BJ (cell line): ENCODE measurements around the gene RBMS3. TPM values are rescaled to one million over a fixed set of nuclear protein-coding genes. Genes with fewer than 3 reads are reported as not detected.

ENCODE experiments used
- CTCF ChIA-PET: fragments of 350-600 bp; formaldehyde crosslinking; extraction: SDS; loops from one replicate; lab custom pipeline; 2021; ENCODE audit warnings: antibody characterized with exemption, inconsistent platforms; lab: Yijun Ruan, JAX
- POLR2A ChIA-PET: fragments of 300-600 bp; sonication (Branson Sonifier 250); formaldehyde crosslinking; extraction: SDS; loops from one replicate; lab custom pipeline; 2021; ENCODE audit warnings: antibody characterized with exemption; lab: Charles Lee
- DNase-seq: peaks from one replicate; pipeline ENCODE4 v3.0.0-alpha.2; 2011; ENCODE audit warnings: low read depth
- H3K27me3 ChIP-seq: 2 replicates; pipeline ENCODE4 v1.6.0; 2011; ENCODE audit warnings: low read length; ENCODE audit not compliant: control insufficient read depth, insufficient read depth
- H3K36me3 ChIP-seq: 2 replicates; pipeline ENCODE4 v1.5.1; 2011; ENCODE audit warnings: low read length; ENCODE audit not compliant: control insufficient read depth, insufficient read depth
- H3K4me3 ChIP-seq: 2 replicates; pipeline ENCODE4 v1.5.1; 2011; ENCODE audit warnings: low read depth, mild to moderate bottlenecking, control low read depth, low read length
- polyA plus RNA-seq: library from polyadenylated mRNA; depleted of rRNA; stranded (reverse); fragments of >200 nt; gene quantifications from 2 replicates; pipeline ENCODE4 v1.2.3, GENCODE V29; 2011
- TF ChIP-seq, protein P1 (sequence below): IDR thresholded peaks from 2 replicates; pipeline ENCODE4 v1.5.1; 2011; ENCODE audit warnings: low read depth, mild to moderate bottlenecking, control low read depth, inconsistent platforms, low read length, moderate library complexity; ENCODE audit not compliant: insufficient read depth

The RBMS3 gene
- polyA plus RNA-seq, 1 experiment, result 14.5 TPM

DNA sequence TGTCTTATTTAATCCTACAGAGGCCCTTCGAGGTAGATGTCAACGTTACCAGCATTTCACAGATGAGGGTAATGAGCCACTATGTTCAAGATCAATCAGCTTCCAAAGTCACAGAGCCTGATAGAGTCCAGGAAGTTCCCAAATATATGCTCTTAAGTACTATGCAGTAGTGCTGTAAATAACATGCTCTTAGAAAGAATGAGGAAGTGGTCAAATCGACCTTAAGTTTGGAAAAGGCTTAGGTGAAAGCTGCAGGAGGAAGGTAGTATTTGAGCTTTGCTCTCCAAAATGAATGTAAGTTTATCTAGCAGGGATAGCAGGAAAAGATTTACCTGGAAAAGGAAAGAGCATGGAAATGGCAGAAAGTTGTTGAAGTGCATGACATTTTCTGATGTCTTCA, 234.0 kb downstream of the RBMS3 start:
- ChIA-PET POLR2A (no interaction called here), CTCF (interaction anchor here (1.1 to 1.4 kb wide), 2 partner anchors 11 to 28 kb away, joined by 3 to 4 read pairs; no protein-coding TSS in a partner anchor)
- TF ChIP-seq, protein P1, sequence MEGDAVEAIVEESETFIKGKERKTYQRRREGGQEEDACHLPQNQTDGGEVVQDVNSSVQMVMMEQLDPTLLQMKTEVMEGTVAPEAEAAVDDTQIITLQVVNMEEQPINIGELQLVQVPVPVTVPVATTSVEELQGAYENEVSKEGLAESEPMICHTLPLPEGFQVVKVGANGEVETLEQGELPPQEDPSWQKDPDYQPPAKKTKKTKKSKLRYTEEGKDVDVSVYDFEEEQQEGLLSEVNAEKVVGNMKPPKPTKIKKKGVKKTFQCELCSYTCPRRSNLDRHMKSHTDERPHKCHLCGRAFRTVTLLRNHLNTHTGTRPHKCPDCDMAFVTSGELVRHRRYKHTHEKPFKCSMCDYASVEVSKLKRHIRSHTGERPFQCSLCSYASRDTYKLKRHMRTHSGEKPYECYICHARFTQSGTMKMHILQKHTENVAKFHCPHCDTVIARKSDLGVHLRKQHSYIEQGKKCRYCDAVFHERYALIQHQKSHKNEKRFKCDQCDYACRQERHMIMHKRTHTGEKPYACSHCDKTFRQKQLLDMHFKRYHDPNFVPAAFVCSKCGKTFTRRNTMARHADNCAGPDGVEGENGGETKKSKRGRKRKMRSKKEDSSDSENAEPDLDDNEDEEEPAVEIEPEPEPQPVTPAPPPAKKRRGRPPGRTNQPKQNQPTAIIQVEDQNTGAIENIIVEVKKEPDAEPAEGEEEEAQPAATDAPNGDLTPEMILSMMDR, result no peak
- Histone ChIP-seq H3K27me3 (no peaks in the 10 kb centered on the region), H3K4me3 (no peak overlapping the region), H3K36me3 (no peaks in the 10 kb centered on the region)
- no peak for DNase-seq

- ChIA-PET CTCF (interaction anchor here (1.1 to 1.4 kb wide), 2 partner anchors 11 to 28 kb away, joined by 3 to 4 read pairs; no protein-coding TSS in a partner anchor), POLR2A (no interaction called here)
- TF ChIP-seq, protein P1, result no peak
- Histone ChIP-seq H3K36me3 (no peaks in the 10 kb centered on the region), H3K27me3 (no peaks in the 10 kb centered on the region), H3K4me3 (no peak overlapping the region)
- DNase-seq, result no peak
These were observed 234.6 kb downstream of the RBMS3 start for GRCh38 chr3:29515451-29515850.

DNA sequence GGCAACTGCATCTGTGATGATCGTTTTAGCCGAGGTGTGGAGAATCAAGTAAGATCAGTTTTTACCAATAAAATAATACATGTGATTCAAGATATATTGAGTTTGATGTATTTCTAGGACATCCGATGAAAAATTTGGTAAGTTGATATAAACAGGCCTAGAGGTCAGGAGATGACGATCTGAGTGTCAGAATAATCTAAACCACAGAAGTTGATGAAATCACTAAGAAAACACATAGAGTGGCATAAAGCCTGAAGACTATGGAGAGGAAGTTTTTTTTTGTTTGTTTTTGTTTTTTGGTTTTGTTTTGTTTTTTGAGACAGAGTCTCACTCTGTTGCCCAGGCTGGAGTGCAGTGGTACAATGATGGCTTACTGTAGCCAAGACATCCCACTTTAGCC, 235.3 kb downstream of the RBMS3 start:
- ChIA-PET POLR2A (no interaction called here), CTCF (interaction anchor here (1.4 kb wide), 1 partner anchor 29 kb away, joined by 4 read pairs; no protein-coding TSS in a partner anchor)
- Histone ChIP-seq H3K36me3 (no peaks in the 10 kb centered on the region), H3K27me3 (no peaks in the 10 kb centered on the region), H3K4me3 (no peak overlapping the region)
- TF ChIP-seq, protein P1, result no peak
- no peak for DNase-seq

DNA sequence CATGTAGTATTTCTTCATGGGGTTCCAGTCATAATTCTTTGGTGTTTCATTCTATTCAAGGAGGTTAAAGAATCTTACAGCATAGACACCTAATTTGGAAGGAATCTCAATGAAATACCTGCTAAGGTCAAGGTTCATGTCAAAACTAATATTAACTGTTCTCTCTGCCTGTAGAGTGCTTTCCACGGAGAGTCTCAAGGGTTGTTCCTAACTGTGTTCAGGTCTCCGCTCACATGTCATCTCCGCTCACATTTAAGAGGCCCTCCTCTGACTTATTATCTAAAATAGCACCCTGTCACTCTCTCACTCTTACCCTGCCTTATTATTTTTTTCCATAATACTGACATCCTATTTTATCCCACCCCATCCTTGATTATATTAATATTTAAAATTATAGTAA, 239.9 kb downstream of the RBMS3 start:
- Histone ChIP-seq H3K4me3 (no peak overlapping the region), H3K27me3 (no peaks in the 10 kb centered on the region), H3K36me3 (no peaks in the 10 kb centered on the region; the same call in 1 of the 2 replicates)
- no peak for DNase-seq
- TF ChIP-seq, protein P1, result no peak
- POLR2A ChIA-PET, result no interaction called here
- CTCF ChIA-PET, result no interaction called here

DNA sequence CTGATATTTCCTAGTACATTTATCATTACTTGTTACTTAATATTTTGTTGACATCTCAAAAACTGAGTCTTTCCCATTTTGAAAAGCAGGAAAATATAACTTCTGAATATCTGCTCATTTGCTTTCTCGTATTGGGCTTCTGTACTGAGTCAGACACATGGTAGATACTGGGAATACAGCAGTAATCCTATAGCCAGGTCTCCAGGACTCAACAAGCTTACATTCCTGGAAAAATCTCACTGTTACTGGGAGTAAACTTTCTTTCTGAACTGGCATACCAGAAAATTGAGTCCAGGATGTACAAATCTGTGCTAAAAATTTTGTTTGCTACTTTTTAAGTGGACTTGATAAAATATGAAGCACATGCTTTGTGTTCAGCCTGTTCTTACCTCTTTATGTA, 240.4 kb downstream of the RBMS3 start:
- DNase-seq, result no peak
- no peak overlapping the region for H3K4me3 ChIP-seq
- TF ChIP-seq, protein P1, result no peak
- CTCF ChIA-PET, result no interaction called here
- POLR2A ChIA-PET, result interaction anchor here (0.5 kb wide), 1 partner anchor 553 kb away, joined by 3 read pairs; no protein-coding TSS in a partner anchor
- no peaks in the 10 kb centered on the region; the same call in 1 of the 2 replicates for H3K36me3 ChIP-seq
- no peaks in the 10 kb centered on the region for H3K27me3 ChIP-seq
